22Rv1 (cell line): Measurements from ENCODE around the gene AFG3L2.

Source experiments
- H3K27ac ChIP-seq: fragments of 450-650 bp; 2 replicates; pipeline ENCODE4 v1.5.1; 2017
- CTCF ChIP-seq: fragments of 450-650 bp; IDR thresholded peaks from 2 replicates; pipeline ENCODE4 v1.5.1; 2017; ENCODE audit warnings: mild to moderate bottlenecking
- ZFX ChIP-seq: fragments of 450-650 bp; IDR thresholded peaks from 2 replicates; pipeline ENCODE4 v1.6.1; 2017; ENCODE audit warnings: antibody characterized with exemption, borderline replicate concordance

Gene AFG3L2

GRCh38 chr18:12279781-12280531, 97.1 kb downstream of the AFG3L2 start:
- no peak overlapping the region for H3K27ac ChIP-seq

More at GRCh38 chr18:12279781-12280531, 97.1 kb downstream of the AFG3L2 start:
- no peak for TF ChIP-seq CTCF
- TF ChIP-seq ZFX: no peak
